Ecto neural progenitor cell (in vitro differentiated cells): ENCODE measurements around the gene FARSA.
"Not testable (repeated sequence)": the region's sequence is repeated elsewhere in the genome, so short reads cannot be mapped to it uniquely, and the experiment has no call there.

ENCODE experiments used
- DNase-seq: peaks from one replicate; pipeline ENCODE4 v3.0.0-alpha.2; 2018; ENCODE audit warnings: low spot score

The FARSA gene

DNA sequence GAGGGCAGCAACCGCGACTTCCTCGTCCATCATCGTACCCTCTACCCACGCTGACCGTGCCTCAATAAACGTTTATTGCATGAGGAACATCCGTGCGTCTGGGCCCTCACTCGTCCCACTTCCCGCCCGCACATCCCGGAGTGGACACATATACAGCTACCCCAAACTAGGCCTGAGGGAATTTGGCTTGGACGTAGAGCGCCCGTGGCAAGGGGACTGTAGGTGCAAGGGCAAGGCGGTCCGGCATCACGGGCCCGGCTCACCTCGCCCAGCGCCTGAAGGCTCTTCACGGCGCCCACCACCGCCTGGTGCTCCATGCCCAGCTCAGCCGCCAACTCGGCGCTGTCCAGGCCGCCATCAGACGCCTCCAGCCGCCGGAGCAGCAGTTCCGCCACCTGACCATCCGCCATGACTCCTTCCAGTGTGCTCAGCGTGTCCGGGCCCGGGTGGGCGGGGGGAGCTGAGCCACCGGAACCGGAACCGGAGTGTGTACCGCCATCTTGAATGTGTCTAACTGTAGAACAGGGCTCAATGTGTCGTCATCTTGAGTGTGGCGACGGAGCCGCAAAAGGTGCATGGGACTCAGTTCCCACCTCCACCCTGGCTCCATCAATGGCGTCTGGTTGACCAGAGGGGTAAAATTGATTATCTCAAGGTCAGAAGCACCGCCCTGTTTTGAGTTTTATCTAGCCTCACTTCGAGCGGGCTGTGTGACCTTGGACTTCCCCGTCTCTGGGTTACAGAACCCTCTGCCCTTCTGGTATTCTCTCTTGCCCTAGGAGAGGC lies at the start of gene FARSA:
Gene FARSA, minus strand, starts transcription at position 425 of the 786 bp plus-strand sequence. Its CDS starts 15 bp downstream, at position 410.
- DNase-seq = peak; percentile 92

DNA sequence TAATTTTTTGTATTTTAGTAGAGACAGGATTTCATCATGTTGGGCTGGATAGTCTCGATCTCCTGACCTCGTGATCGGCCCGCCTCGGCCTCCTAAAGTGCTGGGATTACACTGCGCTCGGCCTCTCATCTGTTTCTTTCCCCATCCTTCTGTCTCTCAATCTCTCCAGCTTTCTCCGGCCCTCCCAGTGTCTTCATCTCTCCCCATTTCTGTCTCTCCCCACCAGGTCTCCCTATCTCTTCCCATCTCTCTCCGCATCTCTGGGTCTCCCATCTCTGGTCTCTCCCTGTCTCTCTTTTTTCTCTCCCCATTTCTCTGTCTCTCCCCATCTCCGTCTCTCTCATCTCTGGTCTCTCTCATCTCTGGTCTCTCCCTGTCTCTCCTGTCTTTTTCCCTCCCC lies 49.6 kb upstream of the FARSA start:
- DNase-seq = no peak

DNA sequence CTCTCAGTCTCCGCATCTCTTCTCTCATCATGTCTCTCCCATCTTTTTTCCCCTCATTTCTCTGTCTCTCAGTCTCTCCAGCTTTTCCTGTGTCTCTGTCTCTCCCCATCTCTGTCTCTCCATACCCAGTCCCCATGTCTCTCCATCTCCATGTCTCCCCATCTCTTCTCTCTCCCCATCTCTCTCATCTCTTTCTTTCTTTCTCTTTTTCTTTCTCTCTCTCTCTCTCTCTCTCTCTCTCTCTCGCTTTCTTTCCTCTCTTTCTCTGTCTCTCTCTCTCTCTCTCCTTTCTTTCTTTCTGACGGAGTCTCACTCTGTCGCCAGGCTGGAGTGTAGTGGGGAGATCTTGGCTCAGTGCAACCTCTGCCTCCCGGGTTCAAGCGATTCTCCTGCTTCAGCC lies 49.1 kb upstream of the FARSA start:
- no peak for DNase-seq

GRCh38 chr19:12979974-12980373 lies 46.5 kb upstream of the FARSA start:
- no peak for DNase-seq

- not testable (repeated sequence) for DNase-seq
Measured at GRCh38 chr19:12976109-12976508, 42.6 kb upstream of the FARSA start.

DNA sequence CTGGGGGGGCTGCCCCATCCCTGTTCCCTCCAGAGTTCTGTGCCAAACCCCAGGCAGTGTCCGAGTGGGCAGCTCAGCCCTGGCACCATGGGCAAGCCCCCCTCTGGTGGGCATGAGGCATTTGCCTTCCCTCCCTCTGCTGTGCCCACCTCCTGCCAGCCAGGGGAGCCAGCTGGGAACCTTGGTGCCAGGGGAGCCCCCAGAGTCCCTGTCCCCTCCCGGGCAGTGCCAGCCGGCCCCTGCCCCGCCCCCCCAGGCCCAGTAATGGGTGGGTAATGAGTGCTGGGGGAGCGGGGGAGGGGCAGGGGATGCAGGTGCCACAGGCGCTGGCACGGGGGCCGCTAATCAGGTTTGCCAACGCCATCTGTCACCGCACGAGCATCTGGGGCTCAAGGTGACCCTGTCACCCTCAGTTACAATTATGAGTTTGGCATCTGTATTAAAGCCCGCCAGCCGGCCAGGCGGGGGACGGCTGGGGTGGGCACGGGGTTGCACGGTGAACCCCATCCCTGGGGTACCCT lies 41.8 kb upstream of the FARSA start:
- DNase-seq = no peak

- no peak for DNase-seq
Measured at GRCh38 chr19:12974301-12975220, 41.0 kb upstream of the FARSA start.

GRCh38 chr19:12973236-12973635 lies 39.7 kb upstream of the FARSA start:
- DNase-seq = peak; percentile 41

- DNase-seq = no peak
Measured at GRCh38 chr19:12970070-12970820, 36.7 kb upstream of the FARSA start.

GRCh38 chr19:12969292-12969988 lies 35.9 kb upstream of the FARSA start, which contains the start of gene DAND5:
Gene DAND5, plus strand, starts transcription at chr19:12969576. Its CDS starts 85 bp downstream, at chr19:12969661.
- peak; percentile 46 for DNase-seq

GRCh38 chr19:12967907-12968306 lies 34.4 kb upstream of the FARSA start:
- no peak for DNase-seq

DNA sequence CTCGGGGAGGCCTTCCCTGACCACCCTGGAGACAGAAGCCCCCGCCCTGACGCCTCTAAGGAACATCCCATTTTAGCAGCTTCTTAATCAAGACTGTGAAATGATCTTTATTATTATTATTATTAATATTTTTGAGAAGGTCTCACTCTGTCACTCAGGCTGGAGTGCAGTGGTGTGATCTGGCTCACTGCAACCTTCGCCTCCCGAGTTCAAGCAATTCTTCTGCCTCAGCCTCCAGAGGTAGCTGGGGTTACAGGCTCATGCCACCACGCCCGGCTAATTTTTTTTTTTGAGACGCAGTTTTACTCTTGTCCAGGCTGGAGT lies 32.3 kb upstream of the FARSA start:
- DNase-seq = no peak

GRCh38 chr19:12965017-12965811 lies 31.7 kb upstream of the FARSA start:
- peak; percentile 91 for DNase-seq

GRCh38 chr19:12959481-12959880 lies 26.0 kb upstream of the FARSA start:
- DNase-seq = no peak

DNA sequence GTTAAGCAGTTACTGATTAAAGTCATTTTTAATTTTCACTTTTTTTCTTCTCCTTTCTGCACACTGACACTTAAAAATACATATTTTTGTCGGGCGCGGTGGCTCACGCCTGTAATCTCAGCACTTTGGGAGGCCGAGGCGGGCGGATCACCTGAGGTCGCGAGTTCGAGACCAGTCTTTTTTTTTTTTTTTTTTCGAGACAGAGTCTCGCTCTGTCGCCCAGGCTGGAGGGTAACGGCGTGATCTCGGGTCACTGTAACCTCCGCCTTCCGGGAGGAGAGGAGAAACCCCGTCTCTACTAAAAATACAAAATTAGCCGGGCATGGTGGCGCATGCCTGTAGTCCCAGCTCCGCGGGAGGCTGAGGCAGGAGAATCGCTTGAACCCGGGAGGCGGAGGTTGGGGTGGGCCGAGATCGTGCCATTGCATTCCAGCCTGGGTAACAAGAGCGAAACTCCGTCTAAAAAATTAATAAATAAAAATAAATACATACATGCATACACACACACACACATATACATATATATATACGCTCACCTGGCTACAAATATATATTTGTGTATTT lies 24.0 kb upstream of the FARSA start:
- DNase-seq = not testable (repeated sequence)

DNA sequence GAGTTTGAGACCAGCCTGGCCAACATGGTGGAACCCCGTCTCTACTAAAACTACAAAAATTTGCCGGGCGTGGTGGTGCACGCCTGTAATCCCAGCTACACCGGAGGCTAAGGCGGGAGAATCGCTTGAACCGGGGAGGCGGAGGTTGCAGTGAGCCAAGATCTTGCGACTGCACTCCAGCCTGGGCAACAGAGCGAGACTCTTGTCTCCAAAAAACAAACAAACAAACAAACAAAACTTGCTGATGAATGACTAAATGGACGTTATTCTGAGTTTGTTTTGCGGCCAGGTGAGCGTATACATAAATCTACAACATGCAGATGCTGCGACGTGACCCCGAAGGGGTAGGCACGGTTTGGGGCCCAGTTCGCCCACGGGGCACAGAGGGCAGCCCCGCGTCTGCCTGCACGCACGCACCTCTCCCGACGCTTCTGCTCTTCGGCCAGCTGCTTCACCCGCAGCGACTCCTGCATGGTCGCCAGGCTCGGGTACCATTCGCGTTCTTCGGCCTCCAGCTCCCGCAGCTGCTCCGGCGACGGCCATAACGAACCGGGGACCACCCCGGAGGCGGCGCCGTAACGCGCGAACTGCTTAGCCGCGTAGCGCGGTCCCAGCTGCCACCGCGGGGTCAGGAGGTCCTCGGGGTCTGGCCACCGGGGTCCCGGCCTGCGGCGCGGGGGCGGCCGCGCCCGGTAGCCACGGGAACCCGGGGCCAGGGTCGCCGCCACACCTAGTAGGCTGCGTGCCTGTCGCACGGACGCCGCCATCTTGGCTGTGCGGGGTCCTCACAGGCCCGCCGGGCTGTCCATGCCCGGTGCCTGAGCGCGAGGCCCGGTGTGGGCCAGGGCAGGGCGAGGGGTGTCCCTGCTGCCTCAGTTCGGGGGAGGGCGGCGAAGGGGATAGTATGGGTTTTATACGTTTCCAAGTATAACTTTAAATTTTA lies 23.2 kb upstream of the FARSA start, which contains the start of gene GADD45GIP1:
Gene GADD45GIP1, minus strand, starts transcription at position 778 of the 943 bp plus-strand sequence. Its CDS starts 11 bp downstream, at position 767.
- peak; percentile 83 for DNase-seq

GRCh38 chr19:12955996-12956395 lies 22.5 kb upstream of the FARSA start:
- no peak for DNase-seq

GRCh38 chr19:12955575-12955974 lies 22.1 kb upstream of the FARSA start:
- DNase-seq = not testable (repeated sequence)

GRCh38 chr19:12954612-12954962 lies 21.1 kb upstream of the FARSA start:
- DNase-seq = no peak
